ENCODE results near the gene H3-3A. TPM values are rescaled to one million over a fixed set of nuclear protein-coding genes. Genes with fewer than 3 reads are reported as not detected.

The H3-3A gene
- total RNA-seq, 4 donors from 2014 or later = 128 to 557 (median 501) TPM

- Histone ChIP-seq H3K27ac (peak overlapping the region; percentile 99 to 100 (median 100)), H3K36me3 (peaks cover 0 to 31% (median 12%) of the 10 kb centered on the region in 4 donors), H3K4me1 (peaks cover 43 to 62% (median 52%) of the 10 kb centered on the region in 4 donors), H3K9me3 (no peaks in the 10 kb centered on the region), H3K4me3 (peak overlapping the region; percentile 82 to 89 (median 86)), H3K27me3 (no peaks in the 10 kb centered on the region)
- intact Hi-C loops (cut with DNase I; ENCODE audit: low total_unique reads) = loop anchor here (5.0 kb wide), 1 partner anchor 58 kb away; no protein-coding TSS in a partner anchor
- in situ Hi-C loops (cut with MboI; ENCODE audit: low pct_ligation_motif_present in 1 of 4, low pct_unique_long_range_greater_than_20kb in 1 of 4, low sequenced_read_pairs in 3 of 4) = loop anchor here in 1 of 4 donors (5.0 to 10.0 kb wide), 2 partner anchors 61 to 67 kb away; partner anchors contain the start of gene SDE2
- no peak for DNase-seq
- peak; percentile 62 to 76 (median 73) for TF ChIP-seq POLR2AphosphoS5 (IDR thresholded peaks at IDR 0.05)
- TF ChIP-seq, protein P1, sequence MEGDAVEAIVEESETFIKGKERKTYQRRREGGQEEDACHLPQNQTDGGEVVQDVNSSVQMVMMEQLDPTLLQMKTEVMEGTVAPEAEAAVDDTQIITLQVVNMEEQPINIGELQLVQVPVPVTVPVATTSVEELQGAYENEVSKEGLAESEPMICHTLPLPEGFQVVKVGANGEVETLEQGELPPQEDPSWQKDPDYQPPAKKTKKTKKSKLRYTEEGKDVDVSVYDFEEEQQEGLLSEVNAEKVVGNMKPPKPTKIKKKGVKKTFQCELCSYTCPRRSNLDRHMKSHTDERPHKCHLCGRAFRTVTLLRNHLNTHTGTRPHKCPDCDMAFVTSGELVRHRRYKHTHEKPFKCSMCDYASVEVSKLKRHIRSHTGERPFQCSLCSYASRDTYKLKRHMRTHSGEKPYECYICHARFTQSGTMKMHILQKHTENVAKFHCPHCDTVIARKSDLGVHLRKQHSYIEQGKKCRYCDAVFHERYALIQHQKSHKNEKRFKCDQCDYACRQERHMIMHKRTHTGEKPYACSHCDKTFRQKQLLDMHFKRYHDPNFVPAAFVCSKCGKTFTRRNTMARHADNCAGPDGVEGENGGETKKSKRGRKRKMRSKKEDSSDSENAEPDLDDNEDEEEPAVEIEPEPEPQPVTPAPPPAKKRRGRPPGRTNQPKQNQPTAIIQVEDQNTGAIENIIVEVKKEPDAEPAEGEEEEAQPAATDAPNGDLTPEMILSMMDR (IDR thresholded peaks at IDR 0.05) = peak; percentile 70 to 96 (median 74)
- peak; percentile 75 for TF ChIP-seq POLR2A (IDR thresholded peaks at IDR 0.05)
- no peak for TF ChIP-seq EP300 (IDR thresholded peaks at IDR 0.05; ENCODE audit: low read depth)
- WGBS, 2 donors (ENCODE audit: low coverage in 1 of 2) = 0% methylated on average over 16 to 17 of the region's 17 CpGs
Observed at GRCh38 chr1:226063977-226064815, 1.7 kb downstream of the H3-3A start.

DNA sequence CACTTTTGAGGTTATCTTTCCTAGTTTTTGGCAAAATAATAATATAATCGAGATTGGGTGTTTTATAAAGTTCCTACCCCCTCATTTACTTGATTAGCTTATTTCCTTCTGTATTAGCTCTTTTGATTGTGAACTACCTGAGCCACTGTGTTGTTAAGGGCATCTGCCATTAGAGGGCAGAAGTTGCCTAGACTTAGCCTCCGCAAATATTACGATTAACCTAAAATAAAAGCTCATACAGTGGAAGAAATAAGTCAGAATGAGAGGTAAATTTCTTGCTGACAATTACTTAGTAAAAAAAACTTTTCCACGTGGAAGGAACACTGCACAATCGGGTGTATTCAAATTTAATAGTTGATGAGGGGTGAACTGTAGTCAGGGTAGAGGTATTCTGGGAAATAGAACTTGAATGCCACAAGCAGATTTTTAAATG lies 2.3 kb downstream of the H3-3A start:
- Histone ChIP-seq H3K4me3 (peak overlapping the region; percentile 3 to 89 (median 83)), H3K9me3 (no peaks in the 10 kb centered on the region), H3K36me3 (peaks cover 0 to 36% (median 15%) of the 10 kb centered on the region in 4 donors), H3K27ac (peak overlapping the region; percentile 99 to 100 (median 100)), H3K4me1 (peaks cover 44 to 68% (median 52%) of the 10 kb centered on the region in 4 donors), H3K27me3 (no peaks in the 10 kb centered on the region)
- 0% methylated on average over 5 of the region's 5 CpGs for WGBS, 2 donors (ENCODE audit: low coverage in 1 of 2)
- intact Hi-C loops (cut with DNase I; ENCODE audit: low total_unique reads) = loop anchor here (5.0 kb wide), 1 partner anchor 57 kb away; no protein-coding TSS in a partner anchor
- peak; percentile 58 for DNase-seq
- in situ Hi-C loops (cut with MboI; ENCODE audit: low pct_ligation_motif_present in 1 of 4, low pct_unique_long_range_greater_than_20kb in 1 of 4, low sequenced_read_pairs in 3 of 4) = loop anchor here in 2 of 4 donors (5.0 to 10.0 kb wide), 3 partner anchors 52 to 68 kb away; partner anchors contain the start of gene SDE2 (in 1 of the 2)
- TF ChIP-seq POLR2A (IDR thresholded peaks at IDR 0.05) = no peak
- no peak for TF ChIP-seq EP300 (IDR thresholded peaks at IDR 0.05; ENCODE audit: low read depth)
- TF ChIP-seq, protein P1 (IDR thresholded peaks at IDR 0.05) = peak; percentile 27 to 55 (median 34)
- no peak for TF ChIP-seq POLR2AphosphoS5 (IDR thresholded peaks at IDR 0.05)

- in situ Hi-C loops (cut with MboI; ENCODE audit: low pct_ligation_motif_present in 1 of 4, low pct_unique_long_range_greater_than_20kb in 1 of 4, low sequenced_read_pairs in 3 of 4) = loop anchor here in 2 of 4 donors (5.0 to 10.0 kb wide), 2 partner anchors 51 to 58 kb away; no protein-coding TSS in a partner anchor
Observed at GRCh38 chr1:226066415-226067078, 4.0 kb downstream of the H3-3A start.

More at GRCh38 chr1:226066415-226067078, 4.0 kb downstream of the H3-3A start:
- H3K4me1 ChIP-seq = peaks cover 35 to 62% (median 46%) of the 10 kb centered on the region in 4 donors
- DNase-seq = no peak
- H3K27me3 ChIP-seq = no peaks in the 10 kb centered on the region
- H3K27ac ChIP-seq = peak overlapping the region in 1 of 4 donors; percentile 0
- H3K36me3 ChIP-seq = peaks cover 0 to 43% (median 21%) of the 10 kb centered on the region in 4 donors
- H3K9me3 ChIP-seq = no peaks in the 10 kb centered on the region
- 37 to 42% methylated on average over 3 to 4 of the region's 4 CpGs for WGBS, 2 donors (ENCODE audit: low coverage in 1 of 2)
- TF ChIP-seq POLR2A (IDR thresholded peaks at IDR 0.05) (no peak), EP300 (IDR thresholded peaks at IDR 0.05; ENCODE audit: low read depth) (no peak), POLR2AphosphoS5 (IDR thresholded peaks at IDR 0.05) (no peak)
- TF ChIP-seq, protein P1 (IDR thresholded peaks at IDR 0.05) = no peak
- intact Hi-C loops (cut with DNase I; ENCODE audit: low total_unique reads) = no loop called here
- H3K4me3 ChIP-seq = peak overlapping the region in 1 of 4 donors; percentile 1

All from transverse colon (tissue), 4 donors.